Stimulated activated CD4-positive, alpha-beta T cell treated with anti-CD3 and anti-CD28 coated beads, Interleukin-4, amount 100 ng/mL, for 4 hours (primary cell): ENCODE measurements around the gene SYT15.
"Not testable (repeated sequence)": the region's sequence is repeated elsewhere in the genome, so short reads cannot be mapped to it uniquely, and the experiment has no call there.

ENCODE experiments used
- DNase-seq, 2 experiments: peaks; one replicate each; pipeline ENCODE4 v3.0.0-alpha.2; 2020

SYT15 gene

DNA sequence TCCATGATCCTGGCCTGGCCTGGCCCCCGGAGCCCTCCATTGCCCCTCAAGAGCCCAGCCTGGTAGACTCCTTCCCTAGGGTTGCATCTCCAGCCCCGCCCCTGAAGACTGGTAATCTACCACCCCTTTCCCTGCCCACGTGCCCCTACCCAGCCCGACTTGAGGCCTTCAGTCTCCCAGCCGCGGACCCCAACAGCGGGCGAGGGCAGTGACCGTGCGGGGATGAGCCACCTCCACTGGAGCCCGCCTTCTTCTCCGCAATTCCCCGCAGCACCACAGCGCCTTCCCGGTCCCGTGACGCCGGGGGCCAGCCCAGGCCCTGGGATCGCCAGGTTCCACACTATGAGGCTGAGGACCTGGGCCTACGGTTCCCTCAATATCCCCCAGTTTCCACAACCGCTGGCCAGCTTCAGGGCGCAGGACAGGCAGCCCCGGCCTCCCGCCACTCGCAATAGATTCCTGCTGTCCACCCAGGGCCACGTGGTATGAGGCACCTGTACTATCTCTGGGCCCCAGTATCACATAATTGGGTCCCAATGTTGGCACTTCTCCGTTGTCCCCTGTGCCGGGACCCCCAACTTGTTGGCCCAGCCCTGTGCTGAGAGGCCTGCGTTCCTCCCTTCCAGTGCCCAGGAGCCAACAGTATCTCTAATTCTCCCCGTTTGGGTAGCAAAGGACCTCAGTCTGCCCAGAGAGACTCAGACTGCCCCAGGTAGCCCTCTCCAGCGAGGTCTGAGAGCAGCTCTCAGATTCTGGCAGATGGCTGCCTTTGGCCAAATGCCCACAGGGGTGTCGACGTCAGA lies 21.4 kb upstream of the SYT15 start:
- DNase-seq = peak in 1 of 2 experiments; percentile 1

- no peak for DNase-seq
Observed at GRCh38 chr10:46558122-46558391, 20.9 kb upstream of the SYT15 start.

GRCh38 chr10:46558392-46559185 lies 20.3 kb upstream of the SYT15 start:
- peak in 1 of 2 experiments; percentile 1 for DNase-seq

- no peak for DNase-seq
Observed at GRCh38 chr10:46559231-46559671, 19.7 kb upstream of the SYT15 start.

DNA sequence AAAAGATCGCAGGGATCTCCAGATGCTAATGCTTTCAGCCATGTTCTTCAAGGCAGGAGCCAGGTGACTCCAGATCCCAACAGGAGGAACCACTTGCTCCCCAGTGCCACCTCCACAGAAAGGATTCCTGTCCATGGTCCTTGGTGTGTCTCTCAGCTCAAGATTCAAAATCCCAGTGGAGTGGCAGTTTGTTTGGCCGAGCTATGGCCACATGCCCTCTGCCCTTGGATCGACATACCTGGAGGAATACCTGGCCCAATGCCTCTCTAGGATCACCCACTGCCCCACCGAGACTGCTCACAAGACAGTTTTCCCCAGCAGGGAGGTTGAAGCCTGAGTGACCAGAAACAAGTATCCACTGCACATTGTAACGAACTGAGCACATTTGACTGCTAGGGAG lies 18.5 kb upstream of the SYT15 start:
- DNase-seq = peak in 1 of 2 experiments; percentile 1

DNA sequence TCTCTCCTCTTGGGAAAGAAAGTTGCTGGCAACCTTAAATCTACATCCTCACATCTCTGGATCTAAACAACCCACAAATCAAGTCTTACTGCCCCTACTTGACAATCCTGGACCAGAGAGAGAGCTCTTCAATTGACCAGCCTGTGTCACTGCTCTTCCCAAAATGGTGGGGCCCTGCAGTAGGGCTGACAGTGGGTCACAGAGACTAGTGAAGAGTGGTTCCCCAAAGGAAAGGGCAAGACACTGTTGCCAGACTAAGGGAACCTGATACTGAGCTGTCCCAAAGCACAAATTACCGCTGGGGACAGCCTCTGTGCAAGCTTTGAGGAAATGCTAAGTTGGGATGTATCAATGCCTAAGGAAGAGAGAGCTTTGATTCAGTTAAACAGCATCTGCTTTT lies 18.0 kb upstream of the SYT15 start:
- peak in 1 of 2 experiments; percentile 1 for DNase-seq

DNA sequence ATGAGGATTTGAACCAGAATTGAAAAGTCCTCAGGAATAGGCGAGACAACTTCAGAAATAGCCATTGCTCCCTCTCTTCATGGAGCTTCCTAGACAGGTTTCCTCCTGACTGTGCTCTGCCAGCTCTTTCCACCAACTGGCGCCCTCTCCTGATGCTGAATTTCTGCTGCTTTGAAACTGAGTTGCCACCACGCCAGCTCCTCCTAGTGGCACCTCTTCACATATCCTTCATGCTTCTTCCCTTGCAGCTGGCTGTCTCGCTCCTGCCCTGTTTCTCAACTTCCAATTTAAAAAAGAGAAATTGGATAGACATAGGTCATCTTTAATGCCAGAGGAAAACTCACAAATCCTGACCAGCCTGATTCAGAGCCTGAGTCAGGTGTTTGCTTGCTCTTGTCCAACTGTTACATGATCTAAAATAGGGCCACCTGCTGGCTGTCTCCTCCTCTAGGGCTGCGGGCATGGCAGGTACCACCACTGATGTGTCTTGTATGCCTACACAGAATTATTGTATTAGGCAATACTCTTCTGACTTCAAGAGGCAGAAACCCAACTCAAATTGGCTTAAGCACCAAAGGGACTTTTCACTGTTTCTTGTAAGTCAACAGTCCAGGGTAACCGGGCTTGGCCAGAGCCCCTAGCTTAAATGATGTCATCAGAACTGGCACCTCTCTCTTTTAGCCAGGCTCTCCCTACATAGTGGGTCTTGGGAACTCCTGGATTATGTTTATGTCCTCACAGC lies 13.2 kb upstream of the SYT15 start:
- DNase-seq = peak; percentile 22 to 30

DNA sequence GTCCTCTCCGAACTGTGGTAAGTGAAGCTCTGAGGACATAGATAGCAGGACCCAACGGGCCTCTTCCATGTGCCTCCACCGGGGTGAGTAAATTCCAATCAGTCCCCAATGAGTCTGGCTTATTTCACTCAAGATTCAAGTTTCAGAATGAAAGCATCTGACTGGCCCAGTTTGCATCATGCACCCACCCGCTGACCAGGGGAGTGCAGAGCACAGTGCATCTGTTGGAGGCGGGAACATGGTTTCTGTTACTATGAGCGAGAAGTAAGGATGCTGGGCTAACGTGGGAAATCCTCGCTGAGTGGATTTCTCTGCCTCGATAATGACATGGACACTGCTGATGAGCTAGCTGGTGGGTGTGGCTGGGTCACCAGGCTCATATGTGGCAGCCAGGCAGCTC lies 11.8 kb upstream of the SYT15 start:
- DNase-seq = not testable (repeated sequence)

- DNase-seq = not testable (repeated sequence)
Observed at GRCh38 chr10:46570655-46571054, 8.3 kb upstream of the SYT15 start.

- not testable (repeated sequence) for DNase-seq
Observed at GRCh38 chr10:46572765-46573164, 6.2 kb upstream of the SYT15 start.

DNA sequence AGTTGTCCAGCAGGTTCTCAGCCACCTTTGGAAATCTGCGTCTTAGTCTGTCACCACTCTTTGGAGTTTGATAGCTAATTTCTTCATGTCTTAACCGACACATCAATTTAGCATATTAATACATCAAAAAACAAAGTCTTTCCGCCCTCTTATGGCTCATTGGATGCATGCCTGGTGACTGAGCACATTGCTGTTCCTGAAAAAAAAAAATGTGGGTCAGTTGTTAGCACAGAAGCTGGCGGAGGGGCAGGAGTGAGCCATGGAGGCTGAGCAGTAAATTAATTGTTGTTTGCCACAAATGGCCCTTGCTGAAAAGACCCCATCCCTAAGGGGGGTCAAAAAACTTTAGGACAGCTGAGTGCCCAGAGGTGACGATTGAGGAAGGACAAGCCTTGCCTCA lies 5.6 kb upstream of the SYT15 start:
- not testable (repeated sequence) for DNase-seq

- not testable (repeated sequence) for DNase-seq
Observed at GRCh38 chr10:46573884-46574283, 5.0 kb upstream of the SYT15 start.

DNA sequence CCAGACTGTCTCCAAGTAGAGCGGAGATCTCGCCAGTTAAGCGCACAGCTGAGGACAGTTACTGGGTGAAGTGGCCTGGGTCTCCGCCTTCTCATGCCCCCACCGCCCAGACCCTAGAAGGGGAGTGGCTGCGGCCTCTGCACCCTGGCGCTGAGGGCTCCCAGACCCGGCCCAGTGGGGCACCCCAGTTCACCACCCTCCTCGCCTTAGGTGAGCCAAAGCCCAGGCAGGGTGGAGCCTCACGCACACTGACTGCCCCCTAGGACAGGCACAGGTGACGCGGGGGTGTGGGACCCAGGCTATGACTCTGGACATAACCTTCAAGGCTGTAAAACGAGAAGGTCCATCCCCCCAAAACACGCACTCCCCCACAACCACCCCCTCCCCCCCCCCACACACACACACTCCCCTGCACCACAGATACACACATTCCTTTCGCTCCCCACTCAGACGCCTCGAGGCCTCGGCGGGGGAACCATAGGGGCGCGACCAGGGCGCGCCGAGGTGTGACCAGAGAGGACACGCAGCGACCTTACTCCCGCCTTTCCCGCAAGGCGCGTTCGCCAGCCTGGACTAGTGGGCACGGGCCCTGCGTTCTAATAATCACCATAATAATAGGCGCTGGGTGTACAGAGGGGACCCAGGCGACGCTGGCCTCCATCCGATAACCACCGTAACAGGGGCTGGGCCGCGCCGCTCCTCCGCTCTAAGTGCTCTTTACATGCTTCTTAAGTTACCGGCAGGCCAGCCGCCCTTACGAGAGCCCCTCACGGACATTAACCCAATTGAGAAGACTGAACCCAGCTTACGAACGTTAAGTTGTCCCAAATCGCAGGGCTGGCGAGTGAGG lies 1.1 kb upstream of the SYT15 start:
- DNase-seq = not testable (repeated sequence)

DNA sequence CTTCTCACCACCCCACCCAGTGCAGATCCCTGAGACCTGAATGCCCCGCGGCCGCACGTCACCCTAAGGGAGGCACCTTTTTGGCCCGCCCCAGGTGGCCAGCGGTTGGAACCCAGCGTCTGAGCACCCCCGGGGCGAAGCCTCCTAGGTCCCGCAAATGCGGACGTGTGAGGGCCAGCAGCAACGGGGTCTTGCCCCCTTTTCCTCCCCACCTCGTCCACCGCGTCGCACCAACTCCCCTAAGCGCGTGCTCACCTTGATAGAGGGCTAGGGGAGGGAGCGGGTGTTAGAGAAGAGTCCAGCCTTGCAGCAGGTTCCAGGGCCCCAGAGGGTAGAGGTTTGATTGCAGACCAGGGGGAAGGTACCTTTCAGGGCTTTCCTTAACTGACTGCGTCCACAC lies 450 bp downstream of the SYT15 start:
- not testable (repeated sequence) for DNase-seq

DNA sequence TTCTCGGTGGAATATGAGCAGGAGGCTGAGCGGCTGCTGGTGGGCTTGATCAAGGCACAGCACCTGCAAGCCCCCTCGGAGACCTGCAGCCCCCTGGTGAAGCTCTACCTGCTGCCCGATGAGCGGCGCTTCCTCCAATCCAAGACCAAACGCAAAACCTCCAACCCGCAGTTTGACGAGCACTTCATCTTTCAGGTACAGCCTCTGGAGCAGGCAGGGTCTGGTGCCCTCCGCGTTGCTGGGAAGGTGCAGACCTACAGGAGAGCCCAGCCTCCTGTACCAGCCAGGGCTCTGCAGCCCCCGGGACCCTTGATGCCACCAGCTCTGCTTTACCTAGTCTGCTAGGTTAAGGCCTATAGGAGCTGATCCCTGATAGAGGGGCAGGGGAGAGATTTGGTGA lies 3.1 kb downstream of the SYT15 start:
- not testable (repeated sequence) for DNase-seq

DNA sequence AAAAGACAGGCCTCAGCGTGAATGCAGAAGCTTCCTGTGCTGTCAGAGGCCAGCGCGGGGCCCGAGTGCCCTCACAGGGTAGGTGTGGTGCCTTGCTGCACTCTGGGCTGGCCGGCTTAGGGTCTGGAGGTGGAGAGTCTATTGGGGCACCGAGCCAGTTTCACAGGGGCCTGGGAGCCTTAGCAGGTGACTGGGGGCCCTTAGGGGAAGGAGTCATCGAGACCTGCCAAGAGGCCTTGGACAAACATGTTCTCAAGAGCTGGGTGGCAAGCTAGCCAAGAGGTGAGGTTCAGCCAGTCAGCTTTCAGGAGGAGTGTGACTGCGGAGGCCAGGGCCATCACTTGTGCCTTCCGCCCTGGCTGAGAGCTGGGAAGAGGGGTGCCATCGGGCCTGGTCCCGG lies 3.6 kb downstream of the SYT15 start:
- DNase-seq = not testable (repeated sequence)

DNA sequence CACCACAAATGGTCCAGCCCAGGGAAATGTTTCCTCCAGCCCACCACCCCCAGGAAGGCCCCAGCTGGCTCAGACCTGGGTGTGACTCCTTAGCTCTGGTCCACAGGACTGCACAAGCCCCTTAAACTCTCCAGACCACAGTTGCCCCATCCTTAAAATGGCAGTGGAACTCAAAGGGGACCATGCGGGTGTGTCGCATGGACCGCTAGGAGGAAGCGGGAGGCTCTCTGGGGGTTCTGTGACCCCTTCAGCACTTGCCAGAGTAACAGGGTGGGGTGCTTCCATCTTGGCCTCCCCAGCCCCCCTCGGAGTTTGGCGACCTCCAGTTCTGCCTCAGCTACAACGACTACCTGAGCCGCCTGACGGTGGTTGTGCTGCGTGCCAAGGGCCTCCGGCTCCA lies 5.3 kb downstream of the SYT15 start:
- DNase-seq = not testable (repeated sequence)

GRCh38 chr10:46585246-46585645 lies 6.3 kb downstream of the SYT15 start:
- DNase-seq = not testable (repeated sequence)

GRCh38 chr10:46587546-46587945 lies 8.6 kb downstream of the SYT15 start:
- not testable (repeated sequence) for DNase-seq

GRCh38 chr10:46588221-46588620 lies 9.3 kb downstream of the SYT15 start:
- not testable (repeated sequence) for DNase-seq

DNA sequence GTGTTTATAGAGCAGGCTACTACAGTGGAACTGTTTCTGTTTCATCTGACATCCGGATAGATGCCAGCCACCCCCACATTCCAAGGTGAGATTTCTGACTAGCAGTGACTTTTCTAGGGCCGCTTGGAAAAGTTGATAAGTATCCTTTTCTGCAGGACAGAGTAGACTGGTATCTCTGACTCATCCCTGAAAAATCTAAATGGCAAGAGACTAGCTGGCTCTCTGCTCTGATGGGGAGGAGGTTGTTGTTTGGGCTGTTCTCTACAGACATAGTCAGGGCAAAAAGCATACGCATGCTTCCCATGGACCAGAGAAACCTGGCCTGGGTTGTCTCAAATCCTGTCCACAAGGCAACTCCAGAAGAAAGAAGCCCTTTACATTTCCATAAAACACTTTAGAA lies 10.7 kb downstream of the SYT15 start:
- DNase-seq = not testable (repeated sequence)

DNA sequence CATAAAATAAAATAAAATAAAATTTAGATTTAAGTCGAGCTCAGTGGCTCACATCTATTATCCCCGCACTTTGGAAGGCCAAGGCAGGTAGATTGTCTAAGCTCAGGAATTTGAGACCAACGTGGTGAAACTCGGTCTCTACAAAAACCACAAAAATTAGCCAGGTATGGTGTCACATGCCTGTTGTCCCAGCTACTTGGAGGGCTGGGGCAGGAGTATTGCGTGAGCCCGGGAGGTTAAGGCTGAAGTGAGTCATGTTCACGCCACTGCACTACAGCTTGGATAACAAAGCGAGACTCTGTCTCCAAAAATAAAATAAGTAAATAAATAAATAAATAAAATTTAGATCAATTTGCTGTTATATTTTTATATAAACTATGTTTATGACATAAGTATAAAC lies 12.1 kb downstream of the SYT15 start:
- not testable (repeated sequence) for DNase-seq
